Eye (tissue), 1 donor: ENCODE results near the gene MYORG.

ENCODE experiments used
- DNase-seq: peaks from one replicate; pipeline ENCODE4 v3.0.0-alpha.2; 2015

Gene MYORG

DNA sequence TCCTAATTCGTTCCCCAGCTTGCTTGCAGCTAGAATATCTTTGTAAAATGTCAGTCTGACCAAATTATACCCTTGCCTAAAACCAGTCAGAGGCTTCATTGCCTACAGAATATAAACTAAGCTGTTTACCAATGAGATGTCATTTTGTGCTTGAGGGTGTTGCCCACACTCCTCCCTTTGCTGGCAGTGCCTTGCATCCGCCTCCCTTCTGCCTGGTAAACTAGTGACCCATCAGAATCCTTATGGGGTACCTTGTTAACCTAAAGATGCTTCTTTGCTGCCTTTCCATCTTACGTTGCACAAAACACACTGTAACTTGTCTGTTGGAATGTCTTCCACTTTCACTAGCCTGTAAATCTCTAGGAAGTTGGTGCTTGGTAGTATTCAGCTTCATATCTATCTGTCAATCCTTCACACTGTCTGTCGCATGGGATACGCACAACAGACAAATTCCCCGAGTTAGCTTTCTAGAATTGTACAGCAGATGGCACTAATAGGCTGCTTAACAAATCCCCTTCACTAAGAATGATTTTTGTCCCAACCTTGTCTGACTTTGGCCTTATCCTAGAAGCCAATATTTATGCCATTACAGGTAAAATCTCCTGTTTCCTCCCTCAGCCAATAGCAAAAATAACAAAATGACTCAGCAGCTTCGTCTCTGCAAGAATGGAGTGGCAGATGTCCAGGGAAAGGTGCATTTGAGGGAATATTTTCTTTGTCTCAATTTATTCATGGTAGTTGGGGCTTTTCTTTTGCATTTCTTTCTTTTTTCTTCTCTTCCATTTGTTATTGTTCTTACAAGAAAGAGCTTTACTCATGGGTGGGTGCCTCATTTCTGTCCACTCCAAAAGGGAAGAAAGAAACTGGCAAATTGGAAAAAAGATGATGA, 44.4 kb downstream of the MYORG start:
- DNase-seq, result peak; percentile 70

DNA sequence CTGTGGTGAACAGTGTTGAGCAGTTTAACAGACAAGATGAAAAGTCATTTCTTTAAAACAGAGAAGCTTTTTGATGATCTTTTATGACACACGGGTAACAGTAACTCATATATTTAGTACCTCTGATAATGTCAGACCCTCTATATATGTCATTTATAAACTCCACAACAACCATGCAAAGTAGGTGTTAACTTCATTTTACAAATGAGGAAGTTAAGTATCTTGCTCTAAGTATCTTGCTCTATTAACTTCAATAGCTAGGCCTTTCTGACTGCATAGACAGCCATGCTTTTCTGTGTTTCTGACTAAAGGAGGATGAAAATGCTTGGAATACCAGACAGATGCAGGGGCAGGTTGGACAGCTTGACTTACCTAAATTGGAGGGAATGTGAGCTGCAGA, 45.5 kb downstream of the MYORG start:
- DNase-seq, result no peak

DNA sequence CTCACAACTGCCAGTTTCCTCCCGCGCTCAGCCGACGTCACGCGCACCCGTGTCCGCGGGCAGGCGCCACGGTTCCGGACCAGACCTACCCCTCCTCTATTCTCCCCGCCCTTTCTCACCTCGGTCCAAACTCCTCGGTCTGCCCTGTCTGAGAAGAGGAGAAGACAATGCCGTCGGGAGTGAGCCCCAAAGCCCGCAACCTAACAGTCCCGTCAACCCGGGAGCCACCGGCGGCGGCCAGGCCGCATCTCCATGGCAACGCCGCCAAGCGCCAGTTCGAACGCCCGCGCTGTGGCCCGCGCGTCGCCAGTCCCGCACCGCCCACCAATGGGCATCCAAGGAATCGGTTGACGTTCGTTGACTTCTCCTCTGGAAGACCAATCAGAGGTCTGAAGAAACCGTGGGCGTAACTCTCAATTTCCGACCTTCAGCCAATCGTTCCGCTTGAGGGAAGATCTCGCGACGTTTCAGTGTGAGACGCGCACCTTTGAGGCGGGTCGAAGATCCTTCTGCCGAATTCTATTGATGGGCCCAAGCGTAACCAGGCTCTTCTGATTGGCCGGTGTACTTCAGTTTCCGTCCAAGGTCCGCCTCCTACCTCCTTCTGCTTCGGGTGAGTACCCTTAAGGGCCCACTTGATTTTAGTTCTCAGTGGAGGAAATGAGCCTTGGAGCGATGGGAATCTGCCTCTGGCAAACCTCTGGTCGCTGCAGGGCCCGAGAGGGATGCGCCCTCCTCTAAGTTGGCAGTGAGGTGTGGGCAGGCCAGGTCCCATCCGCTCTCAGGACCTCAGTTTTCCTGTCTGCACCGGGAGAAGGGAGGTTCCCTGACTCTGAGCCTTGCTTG, 47.5 kb downstream of the MYORG start, which contains the start of the genes KIF24 and NUDT2:
Gene KIF24, minus strand, starts transcription at position 282 of the 846 bp plus-strand sequence. CDS start 17,922 bp downstream, outside the sequence.
Gene NUDT2, plus strand, starts transcription at position 583 of the 846 bp plus-strand sequence. CDS start 9,471 bp downstream, outside the sequence.
- DNase-seq, result peak; percentile 100

GRCh38 chr9:34328500-34328986, 48.2 kb downstream of the MYORG start:
- no peak for DNase-seq

GRCh38 chr9:34326690-34327089, 50.0 kb downstream of the MYORG start:
- DNase-seq, result no peak

DNA sequence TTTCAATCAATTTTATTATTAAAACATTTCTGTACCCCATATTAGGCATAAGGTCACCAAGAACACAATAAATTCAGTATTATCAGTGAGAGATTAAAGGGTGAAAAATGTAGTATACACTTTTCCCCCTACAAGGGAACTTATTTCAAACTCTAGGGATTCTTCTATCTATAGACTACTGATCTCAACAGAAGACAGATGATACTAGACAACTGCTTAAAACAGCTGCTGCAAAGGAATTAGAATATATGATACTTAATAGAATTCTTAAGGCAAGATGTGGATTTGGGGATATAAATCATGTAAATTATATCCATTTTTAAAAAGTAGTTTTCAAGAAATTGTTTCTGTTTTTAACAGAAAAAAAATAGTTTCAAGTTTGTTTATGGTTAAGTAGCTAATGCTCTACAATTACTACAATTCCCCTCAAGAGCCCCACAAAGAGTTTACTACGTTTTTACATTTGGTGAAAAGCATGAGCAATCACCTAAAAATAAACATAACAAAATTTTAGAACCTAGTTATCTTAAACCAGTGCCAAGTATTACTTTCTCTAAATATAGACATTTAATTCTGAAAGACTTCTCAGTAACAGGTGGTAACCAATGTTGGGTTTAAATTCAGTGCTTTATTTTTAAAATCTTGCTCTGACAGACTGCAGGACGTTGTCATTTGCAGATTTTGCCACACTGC, 53.7 kb downstream of the MYORG start:
- no peak for DNase-seq

DNA sequence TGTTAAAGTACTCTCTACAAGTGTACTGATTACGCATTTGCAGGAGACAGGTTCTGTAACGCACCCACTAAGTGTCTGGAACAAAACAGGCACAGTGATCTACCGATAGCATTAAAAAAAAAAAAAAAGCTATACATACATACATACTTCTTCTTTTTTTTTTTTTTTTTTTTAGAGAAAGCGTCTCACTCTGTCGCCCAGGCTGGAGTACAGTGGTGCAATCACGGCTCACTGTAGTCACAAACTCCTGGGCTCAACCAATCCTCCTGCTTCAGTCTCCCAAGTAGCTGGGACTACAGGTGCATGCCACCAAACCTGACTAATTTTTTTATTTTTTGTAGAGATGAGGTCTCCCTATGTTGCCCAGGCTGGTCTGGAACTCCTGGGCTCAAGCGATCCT, 55.2 kb downstream of the MYORG start:
- DNase-seq, result no peak

- DNase-seq, result no peak
Measured at GRCh38 chr9:34318163-34318790, 58.4 kb downstream of the MYORG start.

GRCh38 chr9:34317436-34317835, 59.3 kb downstream of the MYORG start:
- no peak for DNase-seq
